Ovary (tissue), 9 donors: Measurements from ENCODE around the gene ANKH. TPM values are rescaled to one million over a fixed set of nuclear protein-coding genes. Genes with fewer than 3 reads are reported as not detected.
"Not testable (repeated sequence)": the region's sequence is repeated elsewhere in the genome, so short reads cannot be mapped to it uniquely, and the experiment has no call there.

Experiments
- DNase-seq, 5 donors: peaks; one replicate each; pipeline ENCODE4 v3.0.0-alpha.2; 2019 to 2020
- H3K27ac ChIP-seq, 2 donors: fragments of 200-600 bp; one replicate each; pipeline versions ENCODE4 v1.5.1 to v1.8.0; 2019 to 2022
- H3K27me3 ChIP-seq: fragments of 200-600 bp; one replicate; pipeline ENCODE4 v1.8.0; 2022
- H3K36me3 ChIP-seq: fragments of 200-600 bp; sonication (generic); one replicate; pipeline ENCODE4 v1.5.1; 2019
- H3K4me1 ChIP-seq: one replicate; pipeline ENCODE4 v1.8.1; 2013; ENCODE audit warnings: mild to moderate bottlenecking, moderate library complexity; ENCODE audit not compliant: insufficient read depth
- H3K4me3 ChIP-seq: fragments of 200-600 bp; sonication (generic); one replicate; pipeline ENCODE4 v1.5.1; 2017
- H3K9me3 ChIP-seq, 2 donors: fragments of 200-600 bp in 1 of 2; sonication (generic) in 1 of 2; one replicate each; pipeline versions ENCODE4 v1.5.1 to v1.8.1; 2013 to 2019; ENCODE audit warnings: mild to moderate bottlenecking in 1 of 2, moderate library complexity in 1 of 2
- CTCF ChIP-seq, 3 donors: fragments of 450-650 bp in 2 of 3; fragments of 200-600 bp in 1 of 3; IDR thresholded peaks; one replicate each; pipeline versions ENCODE4 v1.5.1 to v1.8.0; 2016 to 2022; ENCODE audit warnings: antibody characterized with exemption in 3 of 3, mild to moderate bottlenecking in 1 of 3
- EP300 ChIP-seq: sonication (generic); formaldehyde crosslinking; IDR thresholded peaks from one replicate; pipeline ENCODE4 v1.6.1; 2017; ENCODE audit warnings: antibody characterized with exemption
- POLR2A ChIP-seq: fragments of 450-650 bp; IDR thresholded peaks from one replicate; pipeline ENCODE4 v1.6.1; 2017; ENCODE audit warnings: antibody characterized with exemption, mild to moderate bottlenecking, moderate library complexity
- WGBS, 3 donors: extraction: QIAGEN DNeasy Blood & Tissue Kit in 1 of 3; methylation state at CpG; one replicate each; pipeline versions ENCODE4 v1.1.5 to v1.1.7; 2013 to 2017; 5-methylcytosine and 5-hydroxymethylcytosine counted together
- intact Hi-C, 4 donors: fragments of 100-400 bp; cut with DNase I; formaldehyde crosslinking; loops; one replicate each; pipeline versions ENCODE4 v1.11.0 to v1.15.1; 2022 to 2023
- polyA plus RNA-seq, 2 donors: library from polyadenylated mRNA; stranded (reverse); fragments of 200-250 nt in 1 of 2; fragments of 350-450 nt in 1 of 2; fragmentation: Illumina TruSeq in 1 of 2; extraction: RNeasy Lipid Tissue Mini Kit (QIAGEN cat#74804) in 1 of 2; gene quantifications; one replicate each; pipeline ENCODE4 v1.2.3, GENCODE V29; 2013 to 2014
- total RNA-seq, 7 donors: library from RNA; depleted of rRNA in 2 of 7; stranded (reverse); fragments of >200 nt in 2 of 7; fragmentation: NEBNext Ultra II Directional in 3 of 7; extraction: Animal tissue kit (Norgen Biotek cat#: 25700) in 3 of 7; gene quantifications; one replicate each; pipeline versions ENCODE4 v1.1.0 to v1.2.4, GENCODE V29; 2016 to 2023
- donor health status: DM: no; HTN: no; CAD: no; lungs with moderate emphysema.
- donor health status: DM: no; HTN: no; CAD: no.
- donor health status: Bipolar disorder and iron deficiency.
- donor health status: DM: yes; HTN: yes; CAD: no.
- donor health status: DM: no; HTN: no; CAD: no.
- donor health status: DM: yes; HTN: yes; CAD: no.

Gene ANKH
- total and polyA plus RNA-seq, 9 donors: 17.2 to 80.7 (median 44.6) TPM

DNA sequence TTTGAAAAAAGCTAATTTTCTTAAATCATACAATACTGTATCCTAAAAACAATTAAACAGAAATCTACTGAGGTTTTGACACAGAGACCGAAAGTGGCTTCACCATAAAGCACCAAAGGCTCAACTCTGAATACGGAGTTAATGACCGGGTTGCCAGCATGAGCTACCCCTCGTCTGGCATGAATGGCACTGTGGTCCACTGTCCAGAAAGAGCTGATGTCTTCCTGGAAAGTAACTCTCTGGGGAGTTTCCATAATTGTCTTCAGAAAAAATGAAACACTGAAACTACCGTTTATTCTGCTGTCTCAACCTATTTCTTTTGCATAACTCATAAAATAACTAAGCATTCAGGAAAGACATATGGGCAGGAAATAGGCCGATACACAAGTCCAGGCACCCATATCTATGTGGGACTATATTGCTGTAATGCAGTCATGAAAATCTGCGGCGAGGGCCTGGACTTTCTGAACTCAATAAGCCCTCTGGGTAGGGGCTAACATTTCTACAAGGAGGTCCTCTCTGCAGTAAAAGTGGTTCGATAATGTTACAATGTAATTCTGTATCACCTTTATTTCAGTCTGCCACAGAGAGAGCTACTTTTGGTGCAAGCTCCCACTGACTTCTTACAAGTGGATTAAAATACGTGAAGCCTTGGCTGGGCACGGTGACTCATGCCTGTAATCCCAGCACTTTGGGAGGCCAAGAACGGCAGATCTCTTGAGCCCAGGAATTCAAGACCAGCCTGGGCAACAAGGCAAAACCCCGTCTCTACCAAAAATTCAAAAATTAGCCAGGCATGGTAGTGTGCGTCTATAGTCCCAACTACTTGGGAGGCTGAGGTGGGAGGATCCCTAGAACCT lies 52.4 kb downstream of the ANKH start:
- no peak for TF ChIP-seq CTCF (IDR thresholded peaks at IDR 0.05)
- TF ChIP-seq POLR2A: no peak
- TF ChIP-seq EP300: no peak
- Histone ChIP-seq H3K9me3 (no peaks in the 10 kb centered on the region), H3K27me3 (no peaks in the 10 kb centered on the region), H3K4me1 (no peaks in the 10 kb centered on the region), H3K27ac (no peak overlapping the region), H3K36me3 (no peaks in the 10 kb centered on the region), H3K4me3 (no peak overlapping the region)
- intact Hi-C loops: no loop called here
- 81 to 88% (median 85%) methylated on average over 14 of the region's 14 CpGs for WGBS, 3 donors
- no peak for DNase-seq

DNA sequence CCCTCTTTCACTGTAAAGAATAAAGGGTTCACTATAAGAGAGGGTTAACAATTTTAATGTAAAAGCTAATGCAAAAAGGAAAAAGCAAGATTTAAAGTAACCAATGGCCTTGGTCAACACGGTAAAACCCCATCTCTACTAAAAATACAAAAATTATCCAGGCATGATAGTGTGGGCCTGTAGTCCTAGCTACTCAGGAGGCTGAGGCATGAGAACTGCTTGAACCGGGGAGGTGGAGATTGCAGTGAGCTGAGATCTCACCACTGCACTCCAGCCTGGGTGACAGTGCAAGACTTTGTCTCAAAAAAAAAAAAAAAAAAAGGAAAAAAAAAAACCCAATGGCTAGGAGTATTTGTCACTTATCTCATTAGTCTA lies 53.8 kb downstream of the ANKH start:
- 66 to 95% (median 90%) methylated on average over 2 of the region's 2 CpGs for WGBS, 3 donors
- H3K9me3 ChIP-seq, H3K36me3 ChIP-seq, DNase-seq, H3K4me3 ChIP-seq, H3K4me1 ChIP-seq, H3K27me3 ChIP-seq, H3K27ac ChIP-seq, intact Hi-C loops: not testable (repeated sequence)

DNA sequence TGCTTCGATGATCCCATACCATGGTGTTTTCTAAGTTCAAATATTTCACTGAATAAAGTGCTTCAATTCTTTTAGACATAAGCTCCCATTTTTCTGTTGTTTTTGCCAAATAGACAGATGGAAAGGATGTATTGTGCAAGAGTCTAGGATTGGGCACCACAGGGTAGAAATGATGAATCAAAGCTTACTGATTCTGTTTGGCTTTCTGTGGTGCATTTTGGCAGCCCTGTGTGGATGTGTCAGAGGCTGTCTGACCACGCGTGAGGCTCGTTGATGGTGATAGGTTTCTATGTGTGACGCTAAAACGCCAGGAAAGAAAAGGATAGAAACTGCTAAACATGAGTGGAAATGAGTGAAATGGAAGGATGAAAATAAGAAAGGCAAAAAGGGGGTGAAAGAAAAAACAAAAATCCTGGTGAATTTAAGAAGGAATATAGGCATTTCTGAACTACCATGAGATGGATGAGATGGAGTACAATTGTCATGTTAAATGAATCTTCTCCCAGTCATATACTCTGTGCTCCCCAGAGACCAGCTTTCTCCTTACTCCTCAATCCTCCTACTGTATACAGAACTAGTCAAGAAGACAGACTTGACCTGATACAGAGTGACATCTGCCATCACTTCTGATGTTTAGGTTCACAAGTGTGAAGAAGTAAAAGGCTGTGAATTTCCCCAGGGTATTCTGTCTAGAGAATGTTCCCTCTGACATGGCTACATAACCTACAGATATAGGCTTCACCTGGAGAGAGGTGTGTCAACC lies 54.4 kb downstream of the ANKH start:
- H3K27ac ChIP-seq: no peak overlapping the region
- intact Hi-C loops: no loop called here
- WGBS, 3 donors: 87 to 91% (median 89%) methylated on average over 6 of the region's 6 CpGs

GRCh38 chr5:14816374-14816998 lies 55.1 kb downstream of the ANKH start:
- no peaks in the 10 kb centered on the region for H3K27me3 ChIP-seq
- no peaks in the 10 kb centered on the region for H3K36me3 ChIP-seq
- TF ChIP-seq CTCF (IDR thresholded peaks at IDR 0.05) (no peak), EP300 (no peak)
- DNase-seq: no peak
- H3K9me3 ChIP-seq: no peaks in the 10 kb centered on the region
- intact Hi-C loops: no loop called here
- H3K4me3 ChIP-seq: no peak overlapping the region
- peaks cover 1% of the 10 kb centered on the region for H3K4me1 ChIP-seq
- WGBS, 3 donors: 85 to 87% (median 85%) methylated on average over 11 of the region's 11 CpGs
- no peak overlapping the region for H3K27ac ChIP-seq

More for the DNA sequence above, 54.4 kb downstream of the ANKH start:
- Histone ChIP-seq H3K36me3 (no peaks in the 10 kb centered on the region), H3K4me3 (no peak overlapping the region), H3K4me1 (peaks cover 1% of the 10 kb centered on the region), H3K9me3 (no peaks in the 10 kb centered on the region), H3K27me3 (no peaks in the 10 kb centered on the region)
- TF ChIP-seq CTCF (IDR thresholded peaks at IDR 0.05) (no peak), POLR2A (no peak), EP300 (no peak)
- peak in 1 of 5 donors; percentile 19 for DNase-seq
